HUES64 (cell line): ENCODE measurements around the gene COL6A6.

Source experiments
- H3K27ac ChIP-seq: 2 replicates; pipeline ENCODE4 v1.7.0; 2013; ENCODE audit warnings: low read depth, low read length, inconsistent platforms
- H3K27me3 ChIP-seq: 2 replicates; pipeline ENCODE4 v1.6.1; 2013; ENCODE audit warnings: mild to moderate bottlenecking, low read length; ENCODE audit not compliant: insufficient read depth
- H3K36me3 ChIP-seq: 2 replicates; pipeline ENCODE4 v1.6.1; 2013; ENCODE audit warnings: mild to moderate bottlenecking, low read length; ENCODE audit not compliant: insufficient read depth
- H3K4me1 ChIP-seq: 2 replicates; pipeline ENCODE4 v1.6.1; 2013; ENCODE audit warnings: mild to moderate bottlenecking, low read length, moderate library complexity; ENCODE audit not compliant: insufficient read depth
- H3K4me3 ChIP-seq: 2 replicates; pipeline ENCODE4 v1.5.1; 2013; ENCODE audit warnings: mild to moderate bottlenecking, low read length, moderate library complexity
- H3K9ac ChIP-seq: 2 replicates; pipeline ENCODE4 v1.6.1; 2013; ENCODE audit warnings: mild to moderate bottlenecking, low read depth, low read length
- H3K9me3 ChIP-seq: 2 replicates; pipeline ENCODE4 v1.6.1; 2013; ENCODE audit warnings: low read depth, low read length; ENCODE audit not compliant: insufficient read depth
- WGBS: fragments of 150-250, 120-280 bp; methylation state at CpG from one replicate; pipeline ENCODE4 v1.1.7; 2013; ENCODE audit warnings: missing lambda C conversion rate; 5-methylcytosine and 5-hydroxymethylcytosine counted together

The COL6A6 gene

GRCh38 chr3:130507746-130508145 lies 9.2 kb upstream of the COL6A6 start:
- Histone ChIP-seq H3K9ac (no peak overlapping the region), H3K9me3 (no peaks in the 10 kb centered on the region), H3K4me3 (no peak overlapping the region), H3K27me3 (no peaks in the 10 kb centered on the region), H3K36me3 (no peaks in the 10 kb centered on the region), H3K27ac (no peak overlapping the region), H3K4me1 (peaks cover 4% of the 10 kb centered on the region; the same call in 1 of the 2 replicates)
- 88% methylated on average over 1 of the region's 2 CpGs for WGBS

- 76% methylated on average over 6 of the region's 6 CpGs for WGBS
Observed at GRCh38 chr3:130509008-130509407, 8.0 kb upstream of the COL6A6 start.

GRCh38 chr3:130514681-130515080 lies 2.3 kb upstream of the COL6A6 start:
- Histone ChIP-seq H3K9ac (no peak overlapping the region), H3K4me3 (no peak overlapping the region), H3K27ac (no peak overlapping the region), H3K27me3 (peaks cover 46% of the 10 kb centered on the region), H3K4me1 (peaks cover 7% of the 10 kb centered on the region; the same call in 1 of the 2 replicates), H3K36me3 (no peaks in the 10 kb centered on the region), H3K9me3 (no peaks in the 10 kb centered on the region)
- WGBS: 97% methylated on average over 1 of the region's 1 CpG

More at GRCh38 chr3:130509008-130509407, 8.0 kb upstream of the COL6A6 start:
- no peak overlapping the region for H3K27ac ChIP-seq
- H3K4me3 ChIP-seq: no peak overlapping the region
- no peaks in the 10 kb centered on the region for H3K36me3 ChIP-seq
- H3K9ac ChIP-seq: no peak overlapping the region
- peaks cover 4% of the 10 kb centered on the region; the same call in 1 of the 2 replicates for H3K4me1 ChIP-seq
- H3K27me3 ChIP-seq: no peaks in the 10 kb centered on the region
- no peaks in the 10 kb centered on the region for H3K9me3 ChIP-seq

- 89% methylated on average over 2 of the region's 2 CpGs for WGBS
- H3K4me1 ChIP-seq: peaks cover 7% of the 10 kb centered on the region; the same call in 1 of the 2 replicates
- no peak overlapping the region for H3K9ac ChIP-seq
- H3K36me3 ChIP-seq: no peaks in the 10 kb centered on the region
- H3K27ac ChIP-seq: no peak overlapping the region
- H3K27me3 ChIP-seq: peaks cover 47% of the 10 kb centered on the region
- no peak overlapping the region for H3K4me3 ChIP-seq
- H3K9me3 ChIP-seq: no peaks in the 10 kb centered on the region
Observed at GRCh38 chr3:130515755-130516154, 1.2 kb upstream of the COL6A6 start.

GRCh38 chr3:130517602-130518001 lies 625 bp downstream of the COL6A6 start:
- H3K4me1 ChIP-seq: peaks cover 7% of the 10 kb centered on the region; the same call in 1 of the 2 replicates
- H3K4me3 ChIP-seq: peak overlapping the region; percentile 61
- no peaks in the 10 kb centered on the region for H3K36me3 ChIP-seq
- H3K27ac ChIP-seq: no peak overlapping the region
- H3K9me3 ChIP-seq: no peaks in the 10 kb centered on the region
- no peak overlapping the region for H3K9ac ChIP-seq
- peaks cover 47% of the 10 kb centered on the region for H3K27me3 ChIP-seq
- 66% methylated on average over 10 of the region's 11 CpGs for WGBS

- 85% methylated on average over 4 of the region's 4 CpGs for WGBS
- Histone ChIP-seq H3K9ac (no peak overlapping the region), H3K27ac (no peak overlapping the region), H3K27me3 (peaks cover 45% of the 10 kb centered on the region), H3K4me3 (no peak overlapping the region), H3K4me1 (peaks cover 7% of the 10 kb centered on the region; the same call in 1 of the 2 replicates), H3K36me3 (no peaks in the 10 kb centered on the region), H3K9me3 (no peaks in the 10 kb centered on the region)
Observed at GRCh38 chr3:130519754-130520153, 2.8 kb downstream of the COL6A6 start.

- WGBS: 94% methylated on average over 2 of the region's 2 CpGs
- no peaks in the 10 kb centered on the region for H3K36me3 ChIP-seq
- peaks cover 18% of the 10 kb centered on the region for H3K27me3 ChIP-seq
- no peak overlapping the region for H3K27ac ChIP-seq
- H3K9ac ChIP-seq: no peak overlapping the region
- peaks cover 5% of the 10 kb centered on the region; the same call in 1 of the 2 replicates for H3K4me1 ChIP-seq
- no peak overlapping the region for H3K4me3 ChIP-seq
- no peaks in the 10 kb centered on the region for H3K9me3 ChIP-seq
Observed at GRCh38 chr3:130522399-130522798, 5.4 kb downstream of the COL6A6 start.

- no peak overlapping the region for H3K4me3 ChIP-seq
- H3K9ac ChIP-seq: no peak overlapping the region
- no peaks in the 10 kb centered on the region for H3K36me3 ChIP-seq
- no peaks in the 10 kb centered on the region for H3K9me3 ChIP-seq
- H3K27ac ChIP-seq: no peak overlapping the region
- 0 out of 2 replicates have a peak, but pooled peaks cover 5% of the 10 kb centered on the region for H3K4me1 ChIP-seq
- no peaks in the 10 kb centered on the region; the same call in 1 of the 2 replicates for H3K27me3 ChIP-seq
- WGBS: 91% methylated on average over 1 of the region's 1 CpG
Observed at GRCh38 chr3:130527426-130527825, 10.4 kb downstream of the COL6A6 start.

GRCh38 chr3:130528120-130528519 lies 11.1 kb downstream of the COL6A6 start:
- no peak overlapping the region for H3K9ac ChIP-seq
- H3K4me1 ChIP-seq: 0 out of 2 replicates have a peak, but pooled peaks cover 5% of the 10 kb centered on the region
- no peak overlapping the region for H3K4me3 ChIP-seq
- no peaks in the 10 kb centered on the region for H3K9me3 ChIP-seq
- WGBS: 92% methylated on average over 1 of the region's 1 CpG
- no peaks in the 10 kb centered on the region; the same call in 1 of the 2 replicates for H3K27me3 ChIP-seq
- no peak overlapping the region for H3K27ac ChIP-seq
- no peaks in the 10 kb centered on the region for H3K36me3 ChIP-seq

- Histone ChIP-seq H3K4me3 (no peak overlapping the region), H3K9me3 (no peaks in the 10 kb centered on the region), H3K9ac (no peak overlapping the region), H3K36me3 (no peaks in the 10 kb centered on the region), H3K27me3 (no peaks in the 10 kb centered on the region), H3K4me1 (0 out of 2 replicates have a peak, but pooled peaks cover 5% of the 10 kb centered on the region), H3K27ac (no peak overlapping the region)
- 45% methylated on average over 5 of the region's 5 CpGs for WGBS
Observed at GRCh38 chr3:130529486-130530215, 12.7 kb downstream of the COL6A6 start.

GRCh38 chr3:130533247-130533646 lies 16.3 kb downstream of the COL6A6 start:
- Histone ChIP-seq H3K27me3 (no peaks in the 10 kb centered on the region; the same call in 1 of the 2 replicates), H3K36me3 (no peaks in the 10 kb centered on the region), H3K4me3 (no peak overlapping the region), H3K9me3 (no peaks in the 10 kb centered on the region), H3K9ac (no peak overlapping the region), H3K4me1 (0 out of 2 replicates have a peak, but pooled peaks cover 3% of the 10 kb centered on the region), H3K27ac (no peak overlapping the region)
- 72% methylated on average over 2 of the region's 2 CpGs for WGBS
